Adrenal gland (tissue), 12 donors: ENCODE results near the gene ACVRL1. TPM values are rescaled to one million over a fixed set of nuclear protein-coding genes. Genes with fewer than 3 reads are reported as not detected.

ENCODE experiments used
- DNase-seq, 7 donors: peaks; one replicate each; pipeline ENCODE4 v3.0.0-alpha.2; 2019 to 2020
- H3K27ac ChIP-seq, 5 donors: fragments of 200-600 bp; sonication (generic) in 4 of 5; 1 replicate in 3 of 5; 2 replicates in 2 of 5; pipeline versions ENCODE4 v1.5.1 to v1.8.0; 2016 to 2020; ENCODE audit warnings: mild to moderate bottlenecking in 1 of 5
- H3K27me3 ChIP-seq: fragments of 200-600 bp; 2 replicates; pipeline ENCODE4 v1.8.0; 2021
- H3K36me3 ChIP-seq, 2 donors: fragments of 200-600 bp; replicated peaks in 1 of 2; 1 replicate in 1 of 2; 2 replicates in 1 of 2; pipeline versions ENCODE4 v1.5.1 to v1.8.0; 2018 to 2022
- H3K4me1 ChIP-seq, 2 donors: fragments of 200-600 bp; replicated peaks in 1 of 2; 1 replicate in 1 of 2; 2 replicates in 1 of 2; pipeline versions ENCODE4 v1.5.1 to v1.8.0; 2018 to 2021
- H3K4me3 ChIP-seq, 4 donors: fragments of 200-600 bp; sonication (generic) in 3 of 4; one replicate each; pipeline ENCODE4 v1.5.1; 2016 to 2018
- H3K9me3 ChIP-seq, 3 donors: fragments of 200-600 bp; sonication (generic) in 1 of 3; replicated peaks in 1 of 3; 1 replicate in 2 of 3; 2 replicates in 1 of 3; pipeline versions ENCODE4 v1.5.1 to v1.8.0; 2016 to 2021
- CTCF ChIP-seq, 6 experiments: fragments of 450-650 bp in 4 of 6; fragments of 200-600 bp in 2 of 6; sonication (generic) in 1 of 6; IDR thresholded peaks; 1 replicate in 5 of 6; 2 replicates in 1 of 6; pipeline versions ENCODE4 v1.5.1 to v1.8.0; 2016 to 2021; ENCODE audit warnings: antibody characterized with exemption in 6 of 6, mild to moderate bottlenecking in 2 of 6, moderate library complexity in 1 of 6
- POLR2A ChIP-seq, 2 donors: fragments of 450-650 bp; IDR thresholded peaks; one replicate each; pipeline ENCODE4 v1.6.1; 2017; ENCODE audit warnings: antibody characterized with exemption in 2 of 2, mild to moderate bottlenecking in 2 of 2, moderate library complexity in 1 of 2
- WGBS, 4 donors: extraction: QIAGEN DNeasy Blood & Tissue Kit in 2 of 4; methylation state at CpG; one replicate each; pipeline versions ENCODE4 v1.1.5 to v1.1.7; 2013 to 2017; 5-methylcytosine and 5-hydroxymethylcytosine counted together
- intact Hi-C, 2 donors: fragments of 100-400 bp; cut with DNase I; formaldehyde crosslinking; loops; one replicate each; pipeline versions ENCODE4 v1.14.1 to v1.15.0; 2022 to 2023
- polyA plus RNA-seq, 3 donors: library from polyadenylated mRNA; stranded (reverse); fragments of 200-250 nt in 2 of 3; fragments of 350-450 nt in 1 of 3; fragmentation: Illumina TruSeq in 1 of 3; extraction: RNeasy Lipid Tissue Mini Kit (QIAGEN cat#74804) in 1 of 3; gene quantifications; one replicate each; pipeline ENCODE4 v1.2.3, GENCODE V29; 2013 to 2014
- total RNA-seq, 9 donors: library from RNA; depleted of rRNA in 4 of 9; stranded (reverse); fragments of >200 nt in 4 of 9; fragments of 120-200 nt in 1 of 9; fragmentation: NEBNext Ultra II Directional in 1 of 9; extraction: Animal tissue kit (Norgen Biotek cat#: 25700) in 1 of 9; gene quantifications; one replicate each; pipeline versions ENCODE4 v1.1.0 to v1.2.4, GENCODE V29; 2013 to 2023
- donor health status: healthy with polysubstance abuse.
- donor health status: Bipolar disorder and iron deficiency.
- donor health status: DM: yes; HTN: yes; CAD: no.
- donor health status: DM: no; HTN: no; CAD: no.
- donor health status: DM: no; HTN: no; CAD: no.
- donor health status: DM: yes; HTN: yes; CAD: no.

Gene ACVRL1
- total and polyA plus RNA-seq, 12 donors, result 7.8 to 117 (median 43.7) TPM

DNA sequence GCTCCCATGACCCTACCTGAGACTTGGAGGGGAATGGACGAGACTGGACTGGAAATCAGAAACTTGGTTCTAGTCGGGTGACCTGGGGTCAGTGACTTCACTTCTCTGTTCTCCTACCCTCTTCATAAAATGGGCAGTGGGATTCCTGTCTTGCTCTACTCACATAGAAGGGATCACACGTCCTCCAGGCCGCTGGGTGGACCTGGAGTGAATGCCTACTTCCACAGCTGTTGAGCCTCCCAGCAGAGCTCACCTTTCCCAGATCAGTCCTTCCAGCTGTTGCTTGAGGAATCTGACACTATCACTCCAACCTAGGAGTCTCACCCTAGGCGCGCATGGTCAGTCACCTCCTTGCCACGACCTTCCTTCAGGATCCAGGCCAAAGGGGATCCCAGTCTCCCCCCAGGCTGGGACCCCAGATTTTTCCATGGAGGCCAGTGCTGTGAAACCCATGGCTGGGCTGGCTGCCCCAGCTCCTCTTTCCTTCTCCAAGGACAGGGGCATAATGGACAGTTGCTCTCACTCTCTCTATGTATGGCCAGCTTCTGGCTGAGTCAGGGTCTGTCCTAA is 637 bp downstream of the ACVRL1 start:
- Histone ChIP-seq H3K36me3 (no peaks in the 10 kb centered on the region), H3K27ac (peak overlapping the region in 4 of 5 donors; percentile 63 to 93 (median 83)), H3K27me3 (peaks cover 10% of the 10 kb centered on the region), H3K4me1 (peaks cover 11 to 54% of the 10 kb centered on the region in 2 donors), H3K4me3 (peak overlapping the region in 2 of 4 donors; percentile 17 to 65), H3K9me3 (no peaks in the 10 kb centered on the region)
- intact Hi-C loops, result no loop called here
- TF ChIP-seq CTCF (IDR thresholded peaks at IDR 0.05) (no peak), POLR2A (IDR thresholded peaks at IDR 0.05) (no peak)
- peak in 1 of 7 donors; percentile 48 for DNase-seq
- 64 to 78% (median 70%) methylated on average over 7 of the region's 7 CpGs for WGBS, 4 donors

- no peaks in the 10 kb centered on the region for H3K9me3 ChIP-seq
- DNase-seq, result no peak
- H3K36me3 ChIP-seq, result no peaks in the 10 kb centered on the region
- intact Hi-C loops, result no loop called here
- H3K27me3 ChIP-seq, result peaks cover 10% of the 10 kb centered on the region
- H3K4me3 ChIP-seq, result peak overlapping the region in 1 of 4 donors; percentile 10
- H3K4me1 ChIP-seq, result peaks cover 11 to 64% of the 10 kb centered on the region in 2 donors
- TF ChIP-seq POLR2A (IDR thresholded peaks at IDR 0.05), result no peak
- no peak for TF ChIP-seq CTCF (IDR thresholded peaks at IDR 0.05)
- peak overlapping the region in 3 of 5 donors; percentile 3 to 78 (median 42) for H3K27ac ChIP-seq
- 73 to 78% (median 76%) methylated on average over 8 to 9 of the region's 9 CpGs for WGBS, 4 donors
Observed at GRCh38 chr12:51908876-51909592, 1.7 kb downstream of the ACVRL1 start.

DNA sequence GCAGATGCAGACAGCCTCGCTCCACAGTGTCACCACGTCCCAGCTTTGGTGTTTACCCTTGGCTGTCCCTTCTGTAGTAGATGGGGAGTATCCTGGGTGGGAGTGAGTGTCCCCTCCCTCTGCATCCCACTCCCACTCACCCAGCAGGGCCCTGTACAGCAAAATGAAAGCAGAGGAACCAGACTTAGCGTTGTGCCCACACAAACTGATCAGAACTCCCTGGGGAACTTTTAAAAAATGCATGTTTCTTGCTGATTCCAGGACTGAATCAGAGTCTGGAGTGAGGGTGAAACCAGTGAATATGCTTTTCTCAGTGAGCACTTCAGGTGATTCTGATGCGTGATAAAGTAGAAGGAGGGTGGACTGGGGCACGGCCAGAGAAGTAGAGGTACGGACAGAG is 2.9 kb downstream of the ACVRL1 start:
- TF ChIP-seq CTCF (IDR thresholded peaks at IDR 0.05) (no peak), POLR2A (IDR thresholded peaks at IDR 0.05) (no peak)
- Histone ChIP-seq H3K9me3 (no peaks in the 10 kb centered on the region), H3K4me3 (no peak overlapping the region), H3K36me3 (peaks cover 0 to 1% of the 10 kb centered on the region in 2 donors), H3K4me1 (peaks cover 11 to 56% of the 10 kb centered on the region in 2 donors), H3K27me3 (peaks cover 10% of the 10 kb centered on the region), H3K27ac (peak overlapping the region in 2 of 5 donors; percentile 42 to 78)
- no peak for DNase-seq
- intact Hi-C loops, result no loop called here
- 62 to 73% (median 68%) methylated on average over 5 to 6 of the region's 6 CpGs for WGBS, 4 donors

DNA sequence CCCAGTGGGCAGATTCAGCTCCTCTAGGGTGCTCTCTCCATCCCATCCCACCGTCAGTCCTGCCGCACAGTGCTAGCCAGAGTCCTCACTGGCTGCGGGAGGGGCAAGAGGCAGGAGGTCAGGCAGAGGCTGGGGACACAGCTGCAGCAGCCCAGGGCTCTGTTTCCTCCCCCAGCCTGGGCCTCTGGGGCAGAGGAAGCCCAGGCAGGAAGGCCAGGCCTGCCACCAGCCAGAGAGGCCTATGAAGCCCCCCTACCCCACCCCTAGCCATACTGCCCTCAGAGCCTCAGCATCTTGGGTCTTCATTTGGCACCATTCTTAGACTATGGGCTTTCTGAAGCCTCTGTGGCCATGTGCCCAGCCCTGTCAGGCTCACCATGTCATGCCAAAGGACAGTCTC is 3.4 kb downstream of the ACVRL1 start:
- DNase-seq, result no peak
- Histone ChIP-seq H3K36me3 (peaks cover 0 to 7% of the 10 kb centered on the region in 2 donors), H3K4me3 (no peak overlapping the region), H3K27me3 (peaks cover 10% of the 10 kb centered on the region), H3K4me1 (peaks cover 11 to 52% of the 10 kb centered on the region in 2 donors), H3K9me3 (no peaks in the 10 kb centered on the region), H3K27ac (peak overlapping the region in 3 of 5 donors; percentile 37 to 78 (median 42))
- no peak for TF ChIP-seq POLR2A (IDR thresholded peaks at IDR 0.05)
- TF ChIP-seq CTCF (IDR thresholded peaks at IDR 0.05), result no peak
- intact Hi-C loops, result no loop called here
- WGBS, 4 donors, result 27 to 56% (median 53%) methylated on average over 3 of the region's 3 CpGs; no CpG with 5 or more reads in 1 of the 4 donors
